GM12878 (cell line): Measurements from ENCODE around the gene MEG3. TPM values are rescaled to one million over a fixed set of nuclear protein-coding genes. Genes with fewer than 3 reads are reported as not detected.
A peak's percentile ranks its signal among the peaks of the same experiment; 100 is the strongest.

ENCODE experiments used
- ATAC-seq: fragments of 200-7000 bp; cut with Tn5 transposase; 3 replicates; pipeline ENCODE4 v1.9.1; 2020; ENCODE audit warnings: mild to moderate bottlenecking, moderate library complexity
- BruUV-seq: library from RNA; stranded (reverse); fragments of 400-500 nt; replicated peaks from 2 replicates; lab custom pipeline; 2021; lab: Mats Ljungman, UMichigan
- CTCF ChIA-PET: fragments of 300-600 bp; sonication (Branson Sonifier 250); formaldehyde crosslinking; extraction: SDS; loops from one replicate; lab custom pipeline; 2021; ENCODE audit warnings: inconsistent platforms; lab: Yijun Ruan, JAX
- POLR2A ChIA-PET: fragments of 350-600 bp; formaldehyde crosslinking; extraction: SDS; loops from one replicate; lab custom pipeline; 2021; ENCODE audit warnings: inconsistent platforms; lab: Charles Lee
- RAD21 ChIA-PET: fragments of 300-600 bp; sonication (Branson Sonifier 250); formaldehyde crosslinking; loops from one replicate; lab custom pipeline; 2023; ENCODE audit warnings: antibody characterized with exemption; ENCODE audit not compliant: unreplicated experiment; lab: Charles Lee
- SMC1A ChIA-PET: fragments of 300-600 bp; sonication (Branson Sonifier 250); formaldehyde crosslinking; loops from one replicate; lab custom pipeline; 2023; ENCODE audit not compliant: unreplicated experiment, uncharacterized antibody; lab: Charles Lee
- DNase-seq: peaks from one replicate; pipeline ENCODE4 v3.0.0-alpha.2; 2011; ENCODE audit warnings: low read depth, low spot score
- FAIRE-seq: peaks from 3 replicates; lab custom pipeline; 2011; peaks lifted over from hg19 to GRCh38; lab: Jason Lieb, UNC
- H2AFZ ChIP-seq: 2 replicates; pipeline ENCODE4 v1.6.0; 2011; ENCODE audit warnings: low read depth, low read length, control low read depth; ENCODE audit not compliant: control insufficient read depth
- H3K27ac ChIP-seq: 2 replicates; pipeline ENCODE4 v1.5.1; 2011; ENCODE audit warnings: control low read depth; ENCODE audit not compliant: control insufficient read depth, insufficient read depth
- H3K27me3 ChIP-seq, 2 experiments: replicated peaks in 1 of 2; 2 replicates each; pipeline versions ENCODE4 v1.6.0 to v1.6.1; 2011; ENCODE audit warnings: low read length in 1 of 2; ENCODE audit not compliant: control insufficient read depth in 2 of 2, insufficient read depth in 2 of 2
- H3K36me3 ChIP-seq, 2 experiments: 2 replicates each; pipeline ENCODE4 v1.5.1; 2011; ENCODE audit warnings: low read length in 1 of 2; ENCODE audit not compliant: control insufficient read depth in 2 of 2, insufficient read depth in 2 of 2
- H3K4me1 ChIP-seq: 2 replicates; pipeline ENCODE4 v1.6.1; 2011; ENCODE audit warnings: mild to moderate bottlenecking, low read length, moderate library complexity, mixed read lengths; ENCODE audit not compliant: control insufficient read depth, insufficient read depth
- H3K4me2 ChIP-seq: 2 replicates; pipeline ENCODE4 v1.6.0; 2011; ENCODE audit warnings: control low read depth; ENCODE audit not compliant: control insufficient read depth, insufficient read depth
- H3K4me3 ChIP-seq: fragments of 200-600 bp; sonication (generic); 2 replicates; pipeline ENCODE4 v1.5.1; 2016
- H3K79me2 ChIP-seq: 2 replicates; pipeline ENCODE4 v1.6.0; 2011; ENCODE audit warnings: low read length; ENCODE audit not compliant: control insufficient read depth, insufficient read depth
- H3K9ac ChIP-seq: 2 replicates; pipeline ENCODE4 v1.8.0; 2011; ENCODE audit warnings: low read length, control low read depth, mixed read lengths; ENCODE audit not compliant: control insufficient read depth, insufficient read depth
- H3K9me3 ChIP-seq: replicated peaks from 3 replicates; pipeline ENCODE4 v1.5.1; 2011; ENCODE audit warnings: mild to moderate bottlenecking, low read length; ENCODE audit not compliant: control insufficient read depth, insufficient read depth
- H4K20me1 ChIP-seq: 2 replicates; pipeline ENCODE4 v1.6.0; 2011; ENCODE audit not compliant: control insufficient read depth, insufficient read depth
- CBX5 ChIP-seq: sonication (generic); IDR thresholded peaks from 2 replicates; pipeline ENCODE4 v1.6.1; 2016; ENCODE audit warnings: low read depth, moderate library complexity, mild to moderate bottlenecking, inconsistent platforms
- HDAC6 ChIP-seq: fragments of 200-600 bp; sonication (generic); IDR thresholded peaks from one replicate; pipeline ENCODE4 v1.8.0; 2017; ENCODE audit warnings: antibody characterized with exemption; ENCODE audit not compliant: unreplicated experiment
- HDGF ChIP-seq: fragments of 450-650 bp; IDR thresholded peaks from 2 replicates; pipeline ENCODE4 v1.6.1; 2016; ENCODE audit warnings: antibody characterized with exemption
- NBN ChIP-seq: fragments of 450-650 bp; IDR thresholded peaks from 2 replicates; pipeline ENCODE4 v1.6.1; 2016
- POLR2AphosphoS2 ChIP-seq: IDR thresholded peaks from 2 replicates; pipeline ENCODE4 v1.6.1; 2011; ENCODE audit warnings: low read depth, mild to moderate bottlenecking, low read length, improper control_type of control experiment, moderate library complexity
- SMAD5 ChIP-seq: IDR thresholded peaks from 2 replicates; pipeline ENCODE4 v1.6.1; 2016; ENCODE audit warnings: antibody characterized with exemption, low read depth
- SREBF2 ChIP-seq: IDR thresholded peaks from 2 replicates; pipeline ENCODE4 v1.6.1; 2012; ENCODE audit warnings: mild to moderate bottlenecking, low read length
- TCF7 ChIP-seq: IDR thresholded peaks from 2 replicates; pipeline ENCODE4 v1.6.1; 2014; ENCODE audit warnings: antibody characterized with exemption, borderline replicate concordance
- YY1 ChIP-seq: IDR thresholded peaks from 2 replicates; pipeline ENCODE4 v1.6.1; 2011; ENCODE audit warnings: low read depth, mild to moderate bottlenecking, low read length
- ZNF24 ChIP-seq: fragments of 450-650 bp; IDR thresholded peaks from 2 replicates; pipeline ENCODE4 v1.6.1; 2017; ENCODE audit warnings: antibody characterized with exemption, mild to moderate bottlenecking
- ZNF274 ChIP-seq: IDR thresholded peaks from one replicate; pipeline ENCODE4 v1.8.0; 2011; ENCODE audit not compliant: insufficient read length, insufficient read depth
- WGBS: methylation state at CpG from one replicate; pipeline ENCODE4 v1.1.6; 2016; ENCODE audit warnings: low lambda C conversion rate; ENCODE audit not compliant: insufficient replicate concordance, insufficient coverage; ENCODE audit errors: missing lambda C conversion rate; 5-methylcytosine and 5-hydroxymethylcytosine counted together
- in situ Hi-C: fragments of 300-500 bp; cut with MboI; formaldehyde crosslinking; loops from 9 replicates; pipeline ENCODE4 v1.14.3; 2018; ENCODE audit warnings: mixed read lengths
- intact Hi-C: fragments of 100-400 bp; cut with micrococcal nuclease; formaldehyde crosslinking; loops from one replicate; pipeline ENCODE4 v1.14.2; 2022; ENCODE audit not compliant: unreplicated experiment
- polyA plus RNA-seq, 11 experiments: library from polyadenylated mRNA; depleted of rRNA in 4 of 11; unstranded in 6 of 11; stranded (reverse) in 5 of 11; fragments of >200 nt; fragmentation: Nextera tagmentation in 4 of 11; fragmentation: Illumina TruSeq in 1 of 11; extraction: Ambion mirVana in 4 of 11; extraction: Trizol in 1 of 11; gene quantifications; 1 replicate in 1 of 11; 2 replicates in 10 of 11; pipeline versions ENCODE4 v1.2.1 to v1.2.3, GENCODE V29; 2011 to 2016; ENCODE audit warnings: inconsistent platforms in 2 of 11, missing spikeins in 2 of 11, low read depth in 1 of 11
- total RNA-seq, 4 experiments: library from RNA; depleted of rRNA in 3 of 4; stranded (reverse); fragments of >200 nt in 3 of 4; fragmentation: Illumina TruSeq in 1 of 4; extraction: Trizol in 1 of 4; gene quantifications; 2 replicates each; pipeline versions ENCODE4 v1.2.1 to v1.2.3, GENCODE V29; 2013 to 2021
- TF ChIP-seq, protein P1 (sequence below): IDR thresholded peaks from 2 replicates; pipeline ENCODE4 v1.6.1; 2012; ENCODE audit warnings: low read depth, low read length, improper control_type of control experiment
- TF ChIP-seq, protein P2 (sequence below): fragments of 450-650 bp; IDR thresholded peaks from 2 replicates; pipeline ENCODE4 v1.6.1; 2017; ENCODE audit warnings: mild to moderate bottlenecking, moderate library complexity
- TF ChIP-seq, protein P3 (sequence below): IDR thresholded peaks from 2 replicates; pipeline ENCODE4 v1.6.1; 2012; ENCODE audit warnings: mild to moderate bottlenecking, low read depth, low read length

Gene MEG3
- total and polyA plus RNA-seq, 10 of the 15 experiments (the other 5 are each of a cell fraction or from before 2014, with no cell fraction given): 0.03 to 2.9 (median 0.95) TPM; not detected in 7

DNA sequence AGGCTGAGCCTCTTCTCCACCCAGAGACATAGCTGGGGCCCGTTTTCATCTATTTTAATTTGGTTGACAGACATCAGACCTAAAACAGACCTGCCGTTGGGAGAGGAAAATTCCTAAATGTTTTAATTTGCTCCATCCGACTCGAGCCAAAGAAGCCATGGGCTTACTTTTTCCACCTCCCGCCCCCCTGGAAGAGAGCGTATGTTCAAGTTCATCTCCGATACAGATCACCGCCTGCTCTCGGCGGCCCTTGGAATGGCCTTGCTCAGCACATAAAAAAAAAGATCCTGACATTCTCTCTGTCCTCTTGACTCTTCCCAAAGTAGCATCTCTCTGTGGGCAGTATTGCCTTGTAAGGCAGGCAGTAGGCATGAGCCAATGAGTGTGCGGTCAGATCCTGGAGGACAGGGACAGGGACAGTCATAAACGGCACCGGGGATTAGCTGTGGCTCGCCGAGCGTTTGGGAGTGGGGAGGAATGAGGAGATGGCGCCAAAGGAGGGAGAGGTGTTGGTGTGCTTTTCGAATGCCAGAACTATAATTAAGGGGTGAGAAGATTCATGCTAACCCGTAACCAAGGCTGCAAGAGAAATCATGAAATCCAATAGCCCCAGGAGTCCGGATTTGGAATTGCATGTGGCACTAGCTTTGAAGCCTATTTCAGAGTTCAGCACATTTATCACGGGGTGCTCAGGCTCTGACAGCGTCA, 47.9 kb upstream of the MEG3 start (continued):
- TF ChIP-seq, protein P1, sequence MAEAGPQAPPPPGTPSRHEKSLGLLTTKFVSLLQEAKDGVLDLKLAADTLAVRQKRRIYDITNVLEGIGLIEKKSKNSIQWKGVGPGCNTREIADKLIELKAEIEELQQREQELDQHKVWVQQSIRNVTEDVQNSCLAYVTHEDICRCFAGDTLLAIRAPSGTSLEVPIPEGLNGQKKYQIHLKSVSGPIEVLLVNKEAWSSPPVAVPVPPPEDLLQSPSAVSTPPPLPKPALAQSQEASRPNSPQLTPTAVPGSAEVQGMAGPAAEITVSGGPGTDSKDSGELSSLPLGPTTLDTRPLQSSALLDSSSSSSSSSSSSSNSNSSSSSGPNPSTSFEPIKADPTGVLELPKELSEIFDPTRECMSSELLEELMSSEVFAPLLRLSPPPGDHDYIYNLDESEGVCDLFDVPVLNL: no peak
- no peak for TF ChIP-seq NBN
- TF ChIP-seq, all 136 proteins: peak for 0

DNA sequence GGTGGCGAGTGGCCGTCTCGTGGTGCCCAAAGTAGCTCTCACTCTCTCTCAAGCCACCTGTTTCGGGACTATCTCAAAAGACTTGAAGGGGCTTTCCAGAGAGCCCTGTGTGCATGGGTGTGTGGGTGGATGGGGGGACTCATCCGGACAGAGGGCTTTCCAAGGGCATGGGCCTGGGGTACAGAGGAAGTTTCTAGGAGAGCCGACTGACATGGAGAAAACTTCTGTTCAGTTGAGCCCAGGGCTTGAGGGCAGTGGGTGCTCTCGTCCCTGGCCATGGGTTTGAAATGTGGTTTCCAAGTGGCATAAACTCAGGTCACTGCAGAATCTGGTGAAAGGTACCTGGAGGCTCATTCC, 47.4 kb upstream of the MEG3 start:
- FAIRE-seq: no peak
- intact Hi-C loops: no loop called here
- Histone ChIP-seq H3K9me3 (no peaks in the 10 kb centered on the region), H3K27ac (no peak overlapping the region), H4K20me1 (no peaks in the 10 kb centered on the region), H3K4me3 (no peak overlapping the region), H2AFZ (no peak overlapping the region), H3K79me2 (no peaks in the 10 kb centered on the region), H3K4me2 (no peak overlapping the region), H3K4me1 (no peaks in the 10 kb centered on the region), H3K27me3 (peaks cover 0 to 2% of the 10 kb centered on the region in 2 experiments; a peak in 2 of 4 replicates)
- ChIA-PET POLR2A (no interaction called here), RAD21 (no interaction called here), SMC1A (no interaction called here)
- BruUV-seq: no TSS peak
- no peak for DNase-seq
- 4% methylated on average over 7 of the region's 7 CpGs for WGBS
- in situ Hi-C loops: no loop called here
- TF ChIP-seq CBX5: no peak
- TF ChIP-seq, protein P2, sequence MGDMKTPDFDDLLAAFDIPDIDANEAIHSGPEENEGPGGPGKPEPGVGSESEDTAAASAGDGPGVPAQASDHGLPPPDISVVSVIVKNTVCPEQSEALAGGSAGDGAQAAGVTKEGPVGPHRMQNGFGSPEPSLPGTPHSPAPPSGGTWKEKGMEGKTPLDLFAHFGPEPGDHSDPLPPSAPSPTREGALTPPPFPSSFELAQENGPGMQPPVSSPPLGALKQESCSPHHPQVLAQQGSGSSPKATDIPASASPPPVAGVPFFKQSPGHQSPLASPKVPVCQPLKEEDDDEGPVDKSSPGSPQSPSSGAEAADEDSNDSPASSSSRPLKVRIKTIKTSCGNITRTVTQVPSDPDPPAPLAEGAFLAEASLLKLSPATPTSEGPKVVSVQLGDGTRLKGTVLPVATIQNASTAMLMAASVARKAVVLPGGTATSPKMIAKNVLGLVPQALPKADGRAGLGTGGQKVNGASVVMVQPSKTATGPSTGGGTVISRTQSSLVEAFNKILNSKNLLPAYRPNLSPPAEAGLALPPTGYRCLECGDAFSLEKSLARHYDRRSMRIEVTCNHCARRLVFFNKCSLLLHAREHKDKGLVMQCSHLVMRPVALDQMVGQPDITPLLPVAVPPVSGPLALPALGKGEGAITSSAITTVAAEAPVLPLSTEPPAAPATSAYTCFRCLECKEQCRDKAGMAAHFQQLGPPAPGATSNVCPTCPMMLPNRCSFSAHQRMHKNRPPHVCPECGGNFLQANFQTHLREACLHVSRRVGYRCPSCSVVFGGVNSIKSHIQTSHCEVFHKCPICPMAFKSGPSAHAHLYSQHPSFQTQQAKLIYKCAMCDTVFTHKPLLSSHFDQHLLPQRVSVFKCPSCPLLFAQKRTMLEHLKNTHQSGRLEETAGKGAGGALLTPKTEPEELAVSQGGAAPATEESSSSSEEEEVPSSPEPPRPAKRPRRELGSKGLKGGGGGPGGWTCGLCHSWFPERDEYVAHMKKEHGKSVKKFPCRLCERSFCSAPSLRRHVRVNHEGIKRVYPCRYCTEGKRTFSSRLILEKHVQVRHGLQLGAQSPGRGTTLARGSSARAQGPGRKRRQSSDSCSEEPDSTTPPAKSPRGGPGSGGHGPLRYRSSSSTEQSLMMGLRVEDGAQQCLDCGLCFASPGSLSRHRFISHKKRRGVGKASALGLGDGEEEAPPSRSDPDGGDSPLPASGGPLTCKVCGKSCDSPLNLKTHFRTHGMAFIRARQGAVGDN: no peak
- TF ChIP-seq ZNF24: no peak
- TF ChIP-seq ZNF274: no peak
- no peak for TF ChIP-seq SREBF2
- no peak for TF ChIP-seq HDAC6
- no peak for TF ChIP-seq YY1
- TF ChIP-seq POLR2AphosphoS2: no peak
- TF ChIP-seq, protein P3, sequence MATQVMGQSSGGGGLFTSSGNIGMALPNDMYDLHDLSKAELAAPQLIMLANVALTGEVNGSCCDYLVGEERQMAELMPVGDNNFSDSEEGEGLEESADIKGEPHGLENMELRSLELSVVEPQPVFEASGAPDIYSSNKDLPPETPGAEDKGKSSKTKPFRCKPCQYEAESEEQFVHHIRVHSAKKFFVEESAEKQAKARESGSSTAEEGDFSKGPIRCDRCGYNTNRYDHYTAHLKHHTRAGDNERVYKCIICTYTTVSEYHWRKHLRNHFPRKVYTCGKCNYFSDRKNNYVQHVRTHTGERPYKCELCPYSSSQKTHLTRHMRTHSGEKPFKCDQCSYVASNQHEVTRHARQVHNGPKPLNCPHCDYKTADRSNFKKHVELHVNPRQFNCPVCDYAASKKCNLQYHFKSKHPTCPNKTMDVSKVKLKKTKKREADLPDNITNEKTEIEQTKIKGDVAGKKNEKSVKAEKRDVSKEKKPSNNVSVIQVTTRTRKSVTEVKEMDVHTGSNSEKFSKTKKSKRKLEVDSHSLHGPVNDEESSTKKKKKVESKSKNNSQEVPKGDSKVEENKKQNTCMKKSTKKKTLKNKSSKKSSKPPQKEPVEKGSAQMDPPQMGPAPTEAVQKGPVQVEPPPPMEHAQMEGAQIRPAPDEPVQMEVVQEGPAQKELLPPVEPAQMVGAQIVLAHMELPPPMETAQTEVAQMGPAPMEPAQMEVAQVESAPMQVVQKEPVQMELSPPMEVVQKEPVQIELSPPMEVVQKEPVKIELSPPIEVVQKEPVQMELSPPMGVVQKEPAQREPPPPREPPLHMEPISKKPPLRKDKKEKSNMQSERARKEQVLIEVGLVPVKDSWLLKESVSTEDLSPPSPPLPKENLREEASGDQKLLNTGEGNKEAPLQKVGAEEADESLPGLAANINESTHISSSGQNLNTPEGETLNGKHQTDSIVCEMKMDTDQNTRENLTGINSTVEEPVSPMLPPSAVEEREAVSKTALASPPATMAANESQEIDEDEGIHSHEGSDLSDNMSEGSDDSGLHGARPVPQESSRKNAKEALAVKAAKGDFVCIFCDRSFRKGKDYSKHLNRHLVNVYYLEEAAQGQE: no peak
- TF ChIP-seq SMAD5: no peak
- no peak for TF ChIP-seq TCF7
- no peak for TF ChIP-seq HDGF
- TF ChIP-seq, all 136 proteins: peak for 0
- CTCF ChIA-PET: no interaction called here
- peak; percentile 34 for ATAC-seq
- Histone ChIP-seq H3K9ac (no peak overlapping the region), H3K36me3 (no peaks in the 10 kb centered on the region)
